ENCODE measurements around the gene LSM14B. TPM values are rescaled to one million over a fixed set of nuclear protein-coding genes. Genes with fewer than 3 reads are reported as not detected.

Gene LSM14B
- total and polyA plus RNA-seq, 4 donors, result 14.5 to 29.5 (median 19.9) TPM

GRCh38 chr20:62118113-62119043 is 3.9 kb upstream of the LSM14B start:
- no peaks in the 10 kb centered on the region for H3K27me3 ChIP-seq (ENCODE audit: control insufficient read depth in 1 of 2, insufficient read depth in 2 of 2, low read length in 1 of 2)
- WGBS, 2 donors, result 80 to 81% methylated on average over 21 of the region's 21 CpGs
- H3K27ac ChIP-seq (ENCODE audit: low read depth in 1 of 2, low read length in 2 of 2), result no peak overlapping the region

GRCh38 chr20:62119115-62119514 is 3.2 kb upstream of the LSM14B start:
- Histone ChIP-seq H3K4me1 (ENCODE audit: control insufficient read depth in 1 of 2, insufficient read depth in 2 of 2, low read length in 2 of 2) (peaks cover 0 to 2% of the 10 kb centered on the region in 2 donors), H3K27ac (ENCODE audit: low read depth in 1 of 2, low read length in 2 of 2) (no peak overlapping the region)
- intact Hi-C loops (cut with DNase I), result loop anchor here in 1 of 2 donors (2.0 kb wide), 1 partner anchor 52 kb away; no protein-coding TSS in a partner anchor

More at GRCh38 chr20:62118113-62119043, 3.9 kb upstream of the LSM14B start:
- no peak for DNase-seq
- H3K4me3 ChIP-seq (ENCODE audit: low read length in 2 of 2), result no peak overlapping the region
- no peaks in the 10 kb centered on the region for H3K36me3 ChIP-seq (ENCODE audit: control insufficient read depth in 1 of 2, insufficient read depth in 2 of 2, low read length in 1 of 2)
- intact Hi-C loops (cut with DNase I), result loop anchor here in 1 of 2 donors (2.0 kb wide), 1 partner anchor 52 kb away; no protein-coding TSS in a partner anchor
- no peak for ATAC-seq (ENCODE audit: low FRiP score)
- H3K9me3 ChIP-seq (ENCODE audit: control insufficient read depth, low read length), result no peaks in the 10 kb centered on the region
- H3K4me1 ChIP-seq (ENCODE audit: control insufficient read depth in 1 of 2, insufficient read depth in 2 of 2, low read length in 2 of 2), result no peaks in the 10 kb centered on the region

GRCh38 chr20:62119591-62120364 is 2.5 kb upstream of the LSM14B start:
- DNase-seq (no peak), ATAC-seq (ENCODE audit: low FRiP score) (no peak)
- H3K27ac ChIP-seq (ENCODE audit: low read depth in 1 of 2, low read length in 2 of 2), result peak overlapping the region in 1 of 2 donors; percentile 77
- peaks cover 0 to 2% of the 10 kb centered on the region in 2 donors for H3K4me1 ChIP-seq (ENCODE audit: control insufficient read depth in 1 of 2, insufficient read depth in 2 of 2, low read length in 2 of 2)
- 27 to 28% methylated on average over 10 of the region's 10 CpGs for WGBS, 2 donors
- H3K9me3 ChIP-seq (ENCODE audit: control insufficient read depth, low read length), result no peaks in the 10 kb centered on the region
- H3K36me3 ChIP-seq (ENCODE audit: control insufficient read depth in 1 of 2, insufficient read depth in 2 of 2, low read length in 1 of 2), result no peaks in the 10 kb centered on the region
- H3K27me3 ChIP-seq (ENCODE audit: control insufficient read depth in 1 of 2, insufficient read depth in 2 of 2, low read length in 1 of 2), result no peaks in the 10 kb centered on the region
- no peak overlapping the region for H3K4me3 ChIP-seq (ENCODE audit: low read length in 2 of 2)
- intact Hi-C loops (cut with DNase I), result loop anchor here (2.0 to 5.0 kb wide), 2 partner anchors 53 to 97 kb away; no protein-coding TSS in a partner anchor

More at GRCh38 chr20:62119115-62119514, 3.2 kb upstream of the LSM14B start:
- WGBS, 2 donors, result 79 to 82% methylated on average over 5 of the region's 5 CpGs
- no peaks in the 10 kb centered on the region for H3K9me3 ChIP-seq (ENCODE audit: control insufficient read depth, low read length)
- H3K4me3 ChIP-seq (ENCODE audit: low read length in 2 of 2), result no peak overlapping the region
- ATAC-seq (ENCODE audit: low FRiP score) (no peak), DNase-seq (no peak)
- H3K27me3 ChIP-seq (ENCODE audit: control insufficient read depth in 1 of 2, insufficient read depth in 2 of 2, low read length in 1 of 2), result no peaks in the 10 kb centered on the region
- no peaks in the 10 kb centered on the region for H3K36me3 ChIP-seq (ENCODE audit: control insufficient read depth in 1 of 2, insufficient read depth in 2 of 2, low read length in 1 of 2)

DNA sequence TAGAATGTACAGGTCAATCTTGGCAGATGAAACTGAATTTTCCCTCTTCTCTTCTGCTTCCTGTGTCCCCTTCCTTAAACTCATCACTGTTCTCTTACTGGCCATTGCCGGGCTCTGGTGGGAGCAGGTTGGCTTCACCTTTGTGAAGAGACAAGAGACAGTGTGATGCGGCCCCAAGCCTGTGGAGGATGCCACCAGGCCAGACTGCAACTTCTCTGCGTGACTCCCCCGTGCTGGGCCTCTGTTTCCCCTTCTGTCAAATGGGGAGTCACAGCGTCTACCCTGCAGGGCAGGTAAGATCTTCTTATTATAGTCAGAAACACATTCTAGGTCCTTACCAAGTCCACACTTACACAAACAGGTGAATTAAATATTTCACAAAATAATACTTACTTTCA is 1.9 kb upstream of the LSM14B start:
- intact Hi-C loops (cut with DNase I), result loop anchor here in 1 of 2 donors (5.0 kb wide), 1 partner anchor 98 kb away; no protein-coding TSS in a partner anchor
- 88 to 92% methylated on average over 5 of the region's 5 CpGs for WGBS, 2 donors
- peak overlapping the region in 1 of 2 donors; percentile 77 for H3K27ac ChIP-seq (ENCODE audit: low read depth in 1 of 2, low read length in 2 of 2)

DNA sequence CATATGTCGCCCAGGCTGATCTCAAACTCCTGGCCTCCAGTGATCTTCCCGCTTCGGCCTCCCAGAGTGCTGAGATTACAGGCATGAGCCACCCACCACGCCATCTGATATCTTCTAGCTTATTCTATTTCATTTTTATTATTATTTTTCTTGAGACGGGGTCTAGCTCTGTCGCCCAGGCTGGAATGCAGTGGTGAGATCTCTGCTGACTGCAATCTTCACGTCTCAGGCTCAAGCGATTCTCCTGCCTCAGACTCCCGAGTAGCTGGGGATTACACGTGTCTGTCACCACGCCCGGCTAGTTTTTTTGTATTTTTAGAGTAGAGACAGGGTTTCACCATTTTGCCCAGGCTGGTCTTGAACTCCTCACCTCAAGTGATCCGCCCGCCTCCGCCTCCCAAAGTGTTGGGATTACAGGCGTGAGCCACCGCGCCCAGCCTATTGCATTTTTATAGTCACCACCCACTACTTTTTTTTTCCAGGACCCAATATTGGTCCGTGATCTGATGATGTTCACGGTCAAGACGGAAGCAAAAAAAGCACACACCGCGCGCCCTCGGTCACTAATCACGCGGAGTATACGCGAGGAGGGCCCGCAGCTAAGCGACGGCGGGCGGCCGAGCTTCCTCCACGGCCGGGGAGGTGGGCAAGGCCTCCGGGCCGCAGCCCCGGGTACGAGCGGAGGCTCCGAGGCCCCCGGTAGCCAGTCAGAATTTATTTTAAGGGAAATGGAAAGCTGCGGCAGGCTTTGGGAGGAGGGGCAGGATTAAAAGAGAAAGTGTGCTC is 1.1 kb upstream of the LSM14B start:
- Histone ChIP-seq H3K36me3 (ENCODE audit: control insufficient read depth in 1 of 2, insufficient read depth in 2 of 2, low read length in 1 of 2) (peaks cover 0 to 5% of the 10 kb centered on the region in 2 donors), H3K4me3 (ENCODE audit: low read length in 2 of 2) (peak overlapping the region; percentile 70), H3K4me1 (ENCODE audit: control insufficient read depth in 1 of 2, insufficient read depth in 2 of 2, low read length in 2 of 2) (peaks cover 0 to 2% of the 10 kb centered on the region in 2 donors), H3K27me3 (ENCODE audit: control insufficient read depth in 1 of 2, insufficient read depth in 2 of 2, low read length in 1 of 2) (no peaks in the 10 kb centered on the region), H3K27ac (ENCODE audit: low read depth in 1 of 2, low read length in 2 of 2) (peak overlapping the region; percentile 14 to 90), H3K9me3 (ENCODE audit: control insufficient read depth, low read length) (no peaks in the 10 kb centered on the region)
- peak; percentile 68 to 85 for DNase-seq
- peak; percentile 27 for ATAC-seq (ENCODE audit: low FRiP score)
- WGBS, 2 donors, result 20 to 21% methylated on average over 45 of the region's 45 CpGs
- intact Hi-C loops (cut with DNase I), result loop anchor here in 1 of 2 donors (5.0 kb wide), 1 partner anchor 99 kb away; no protein-coding TSS in a partner anchor

More for the DNA sequence above, 1.9 kb upstream of the LSM14B start:
- Histone ChIP-seq H3K4me3 (ENCODE audit: low read length in 2 of 2) (no peak overlapping the region), H3K36me3 (ENCODE audit: control insufficient read depth in 1 of 2, insufficient read depth in 2 of 2, low read length in 1 of 2) (peaks cover 0 to 3% of the 10 kb centered on the region in 2 donors), H3K4me1 (ENCODE audit: control insufficient read depth in 1 of 2, insufficient read depth in 2 of 2, low read length in 2 of 2) (peaks cover 0 to 2% of the 10 kb centered on the region in 2 donors), H3K9me3 (ENCODE audit: control insufficient read depth, low read length) (no peaks in the 10 kb centered on the region), H3K27me3 (ENCODE audit: control insufficient read depth in 1 of 2, insufficient read depth in 2 of 2, low read length in 1 of 2) (no peaks in the 10 kb centered on the region)
- DNase-seq (no peak), ATAC-seq (ENCODE audit: low FRiP score) (no peak)

DNA sequence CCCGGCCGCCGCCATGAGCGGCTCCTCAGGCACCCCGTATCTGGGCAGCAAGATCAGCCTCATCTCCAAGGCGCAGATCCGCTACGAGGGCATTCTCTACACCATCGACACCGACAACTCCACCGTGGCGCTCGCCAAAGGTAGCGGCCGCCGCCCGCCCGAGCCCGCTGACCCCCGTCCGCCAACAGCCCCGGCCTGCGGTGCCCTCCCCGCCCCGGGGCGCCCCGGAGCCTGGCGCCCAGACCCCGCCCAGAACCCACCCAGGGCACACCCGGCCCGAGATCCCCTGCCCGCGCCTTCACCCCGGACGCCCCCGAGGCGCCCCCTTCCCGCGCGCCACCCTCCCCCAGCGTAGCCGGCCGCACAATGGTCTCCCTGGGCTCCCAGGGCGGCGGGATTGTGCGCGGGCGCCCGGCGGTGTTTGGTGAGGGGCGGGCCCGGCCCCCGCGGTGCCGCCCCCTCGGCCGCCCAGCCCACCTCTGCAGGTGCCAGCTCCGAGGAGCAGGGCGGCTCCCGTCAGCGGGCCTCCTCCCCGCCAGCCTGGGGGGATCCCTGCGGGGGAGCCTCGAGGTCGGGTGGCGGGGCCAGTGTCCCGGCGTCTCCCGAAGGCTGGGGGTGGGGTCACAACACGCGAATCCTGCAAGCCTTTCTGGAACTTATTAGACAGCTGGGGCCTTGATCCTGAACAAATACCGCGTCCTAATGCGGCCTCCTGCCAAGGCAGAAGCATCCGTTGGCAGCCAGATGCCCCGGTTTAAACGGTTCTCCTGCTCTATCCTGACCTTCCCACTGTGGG is 577 bp downstream of the LSM14B start:
- Histone ChIP-seq H3K27me3 (ENCODE audit: control insufficient read depth in 1 of 2, insufficient read depth in 2 of 2, low read length in 1 of 2) (no peaks in the 10 kb centered on the region), H3K36me3 (ENCODE audit: control insufficient read depth in 1 of 2, insufficient read depth in 2 of 2, low read length in 1 of 2) (peaks cover 0 to 8% of the 10 kb centered on the region in 2 donors), H3K4me3 (ENCODE audit: low read length in 2 of 2) (peak overlapping the region; percentile 85 to 87), H3K9me3 (ENCODE audit: control insufficient read depth, low read length) (no peaks in the 10 kb centered on the region), H3K27ac (ENCODE audit: low read depth in 1 of 2, low read length in 2 of 2) (peak overlapping the region in 1 of 2 donors; percentile 42), H3K4me1 (ENCODE audit: control insufficient read depth in 1 of 2, insufficient read depth in 2 of 2, low read length in 2 of 2) (peaks cover 0 to 2% of the 10 kb centered on the region in 2 donors)
- intact Hi-C loops (cut with DNase I), result loop anchor here in 1 of 2 donors (1.0 to 5.0 kb wide), 2 partner anchors 56 to 101 kb away; no protein-coding TSS in a partner anchor
- 0 to 1% methylated on average over 50 to 77 of the region's 77 CpGs for WGBS, 2 donors
- peak in 1 of 2 donors; percentile 65 for DNase-seq
- ATAC-seq (ENCODE audit: low FRiP score), result no peak

DNA sequence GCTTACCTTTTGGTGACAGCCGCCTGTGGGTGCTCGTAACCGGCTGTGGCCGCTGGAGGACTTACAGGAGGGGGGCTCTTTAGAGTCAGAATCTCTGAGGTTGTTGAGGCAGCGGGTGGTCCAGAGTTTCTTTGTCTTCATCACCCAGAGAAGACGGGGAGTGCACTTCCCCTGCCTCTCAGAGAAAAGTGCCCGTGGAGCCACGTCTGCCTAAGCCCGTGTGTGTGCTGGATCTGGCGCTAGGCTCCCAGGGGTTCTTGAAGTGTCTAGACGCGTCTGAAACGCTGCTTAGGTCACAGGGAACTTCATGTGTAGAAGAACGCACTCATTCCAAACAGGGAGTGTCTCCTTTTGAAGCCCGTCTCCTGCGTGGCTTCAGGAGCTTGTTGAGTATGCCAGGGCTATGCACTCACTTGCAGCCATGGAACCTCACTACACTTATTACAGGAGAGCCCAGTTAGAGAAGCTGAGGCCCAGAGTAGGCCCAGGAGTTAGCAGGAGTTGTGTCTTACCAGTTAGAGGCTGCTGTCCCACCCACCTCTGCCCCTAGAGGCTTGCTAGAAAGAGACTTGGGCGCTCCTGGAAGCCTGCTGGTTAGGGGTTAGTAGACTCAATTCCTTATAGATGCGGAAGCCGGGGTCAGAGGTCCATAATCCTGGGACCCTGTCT is 1.3 kb downstream of the LSM14B start:
- H3K27ac ChIP-seq (ENCODE audit: low read depth in 1 of 2, low read length in 2 of 2), result peak overlapping the region in 1 of 2 donors; percentile 42
- no peaks in the 10 kb centered on the region for H3K9me3 ChIP-seq (ENCODE audit: control insufficient read depth, low read length)
- H3K4me1 ChIP-seq (ENCODE audit: control insufficient read depth in 1 of 2, insufficient read depth in 2 of 2, low read length in 2 of 2), result peaks cover 0 to 2% of the 10 kb centered on the region in 2 donors
- intact Hi-C loops (cut with DNase I), result loop anchor here in 1 of 2 donors (5.0 kb wide), 1 partner anchor 101 kb away; no protein-coding TSS in a partner anchor
- ATAC-seq (ENCODE audit: low FRiP score) (no peak), DNase-seq (no peak)
- peak overlapping the region; percentile 85 to 87 for H3K4me3 ChIP-seq (ENCODE audit: low read length in 2 of 2)
- H3K36me3 ChIP-seq (ENCODE audit: control insufficient read depth in 1 of 2, insufficient read depth in 2 of 2, low read length in 1 of 2), result peaks cover 0 to 8% of the 10 kb centered on the region in 2 donors
- WGBS, 2 donors, result 17% methylated on average over 19 of the region's 19 CpGs
- no peaks in the 10 kb centered on the region for H3K27me3 ChIP-seq (ENCODE audit: control insufficient read depth in 1 of 2, insufficient read depth in 2 of 2, low read length in 1 of 2)
